HG02970 (cell line): Measurements from ENCODE around the gene KLRG1.

Experiments
- ATAC-seq: cut with Tn5 transposase; IDR thresholded peaks from one replicate; pipeline ENCODE4 v1.9.1; 2021; ENCODE audit warnings: mild to moderate bottlenecking, moderate library complexity, moderate number of reproducible peaks; ENCODE audit not compliant: unreplicated experiment, low FRiP score

The KLRG1 gene

GRCh38 chr12:8989413-8989812, at the start of gene KLRG1:
KLRG1 (plus strand) TSS chr12:8989546; CDS start chr12:8989636, 90 bp downstream.
- no peak for ATAC-seq

- ATAC-seq: no peak
These were observed 47.5 kb upstream of the KLRG1 start for GRCh38 chr12:8941691-8942478.

- no peak for ATAC-seq
These were observed 45.7 kb upstream of the KLRG1 start for GRCh38 chr12:8943565-8944186.

DNA sequence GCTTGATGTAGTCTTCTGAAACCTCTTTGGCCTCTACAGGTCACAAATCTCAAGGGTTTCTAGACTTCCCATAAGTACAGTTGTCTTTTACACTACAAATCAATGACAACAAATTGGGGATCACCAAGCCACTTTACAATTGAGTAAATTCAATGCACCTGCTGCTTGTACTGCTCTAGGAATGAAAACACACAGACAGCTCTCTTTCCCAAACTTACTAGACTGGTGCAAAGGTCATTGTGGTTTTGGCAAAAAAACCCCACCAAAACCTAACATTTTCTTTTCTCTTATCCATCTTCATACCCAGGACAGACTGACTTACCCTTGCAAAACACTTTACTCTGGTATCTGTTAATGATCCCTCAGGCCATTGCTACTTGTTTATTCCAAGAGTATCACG, 42.6 kb upstream of the KLRG1 start:
- ATAC-seq: no peak

- ATAC-seq: no peak
These were observed 41.6 kb upstream of the KLRG1 start for GRCh38 chr12:8947737-8948136.

DNA sequence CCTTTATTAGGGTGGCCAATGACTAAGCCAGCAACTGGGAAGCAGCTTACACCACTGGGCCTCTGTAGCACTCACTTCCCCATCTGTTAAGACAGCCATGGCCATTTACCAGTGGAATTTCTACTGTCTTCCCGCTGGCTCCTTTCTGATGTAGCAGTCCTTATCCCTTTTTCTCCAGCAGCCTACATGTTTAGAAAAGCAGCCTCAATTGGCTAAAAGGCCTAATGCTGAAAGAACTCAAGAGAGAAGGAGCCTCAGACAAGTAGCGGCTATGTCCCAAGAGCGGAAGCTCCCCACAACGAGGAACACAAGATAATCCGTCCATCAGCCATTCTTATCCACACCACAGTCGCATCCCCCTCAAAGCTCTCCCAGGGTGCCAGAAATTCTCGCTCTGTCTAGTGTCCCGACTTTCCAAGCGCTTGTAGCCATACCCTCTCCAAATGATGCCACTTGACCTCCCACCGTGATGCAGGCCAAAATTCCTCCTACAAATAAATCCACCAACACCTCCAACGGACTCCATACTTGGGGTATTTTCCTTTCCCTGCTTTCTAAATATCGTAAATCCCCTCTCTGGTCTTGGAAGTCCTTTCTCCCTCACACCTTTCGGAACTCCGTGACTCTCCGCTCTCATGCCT, 40.5 kb upstream of the KLRG1 start:
- ATAC-seq: no peak

DNA sequence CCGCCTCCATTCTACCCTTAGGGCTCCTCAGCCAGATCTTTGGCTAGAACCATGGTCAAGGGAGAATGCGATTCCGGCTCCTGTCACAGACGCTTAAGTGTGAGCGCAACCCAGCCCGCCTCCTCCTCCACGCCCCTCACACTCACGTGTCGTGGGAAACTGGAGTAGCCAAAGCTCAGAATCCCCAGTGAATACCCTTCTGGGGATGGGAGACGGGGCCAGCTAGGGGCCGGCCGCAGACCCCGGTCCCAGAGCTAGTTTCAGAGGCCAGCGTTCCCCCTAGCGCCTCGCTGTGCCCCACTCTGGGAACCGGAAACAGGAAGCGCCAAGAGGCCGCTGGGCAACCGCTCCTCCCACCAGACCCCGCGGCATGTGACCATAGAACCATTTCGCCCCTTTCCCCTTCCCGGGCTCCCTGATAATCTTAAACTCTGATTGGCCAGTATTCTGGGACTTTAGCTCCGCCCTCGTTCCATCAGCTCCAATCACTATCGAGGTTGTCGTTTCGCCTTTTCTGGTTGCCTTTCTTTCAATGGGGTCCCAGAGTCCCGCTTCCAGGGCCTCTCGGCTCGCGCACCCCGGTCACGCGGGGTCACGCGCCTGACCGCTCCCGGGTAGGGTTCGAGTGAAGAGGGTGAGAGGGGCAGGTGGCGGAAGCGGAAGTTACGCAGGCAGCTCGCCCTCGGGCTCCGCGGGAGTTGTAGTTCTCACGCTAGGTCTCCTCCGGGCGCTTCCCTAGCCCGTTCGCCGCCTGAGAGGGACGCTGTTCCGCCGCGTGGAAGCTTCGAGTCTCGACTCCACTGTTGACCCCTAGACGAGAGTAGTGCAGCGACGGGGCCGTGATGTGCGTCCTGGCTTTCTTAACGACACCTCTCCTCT, 39.8 kb upstream of the KLRG1 start, which contains the start of gene M6PR:
Gene M6PR (minus strand): TSS at position 304 of the 879 bp plus-strand sequence. CDS start 3,241 bp downstream, outside the sequence.
- ATAC-seq: peak; percentile 85

DNA sequence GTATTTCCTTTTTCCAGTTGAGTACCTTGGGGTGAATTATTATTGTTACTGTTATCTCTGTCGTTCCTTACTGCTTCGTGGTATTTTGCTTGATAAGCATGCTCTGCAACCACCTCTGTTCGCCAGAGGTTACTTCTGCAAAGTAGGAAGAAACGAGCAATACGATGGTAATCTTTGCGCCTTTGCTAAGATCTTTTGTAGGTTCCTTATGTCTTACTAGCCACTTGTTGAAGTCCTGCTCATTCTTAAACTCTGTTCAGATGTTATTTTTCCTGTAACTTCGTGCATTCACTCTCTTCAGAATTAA, 39.2 kb upstream of the KLRG1 start:
- no peak for ATAC-seq

GRCh38 chr12:8950702-8951478, 38.5 kb upstream of the KLRG1 start:
- ATAC-seq: no peak

DNA sequence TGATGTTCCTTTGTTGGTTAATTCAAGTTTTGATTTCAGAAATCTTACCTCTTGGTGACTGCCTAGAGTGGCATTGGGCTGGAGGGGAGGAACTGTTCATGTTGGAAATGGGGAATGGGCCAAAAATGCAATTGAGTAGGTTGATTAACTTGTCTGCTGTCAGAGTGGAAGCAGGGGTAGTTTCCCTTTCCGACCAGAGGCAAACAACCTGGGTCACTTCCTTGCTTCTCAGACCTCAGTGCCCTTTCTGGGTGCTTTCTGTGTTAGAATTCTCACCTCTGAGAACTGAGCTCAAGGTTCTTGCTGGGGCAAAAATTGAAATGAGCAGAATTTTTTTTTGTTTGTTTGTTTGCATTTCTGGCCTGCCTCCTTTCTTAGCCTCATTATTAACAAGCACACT, 37.6 kb upstream of the KLRG1 start:
- no peak for ATAC-seq

GRCh38 chr12:8953773-8954402, 35.5 kb upstream of the KLRG1 start:
- ATAC-seq: no peak

DNA sequence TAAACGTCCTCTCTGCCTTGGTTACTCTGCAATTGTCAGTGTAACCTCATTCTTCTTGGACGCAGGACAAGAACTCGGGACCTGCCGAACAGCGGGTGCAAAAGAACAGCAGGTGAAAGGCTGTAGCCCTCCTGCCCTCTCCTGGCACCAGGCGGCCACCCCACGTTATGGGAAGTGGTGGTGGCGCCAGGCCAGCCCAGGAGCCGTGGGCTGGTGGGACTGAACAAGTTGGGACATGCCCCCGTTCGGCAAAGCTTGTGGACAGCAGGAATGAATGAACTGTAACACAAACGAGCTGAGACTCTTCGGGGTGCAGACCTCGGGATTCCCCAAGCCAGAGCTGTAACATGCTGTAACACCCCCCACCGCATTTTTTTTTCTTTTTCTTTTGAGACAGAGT, 33.3 kb upstream of the KLRG1 start:
- no peak for ATAC-seq

DNA sequence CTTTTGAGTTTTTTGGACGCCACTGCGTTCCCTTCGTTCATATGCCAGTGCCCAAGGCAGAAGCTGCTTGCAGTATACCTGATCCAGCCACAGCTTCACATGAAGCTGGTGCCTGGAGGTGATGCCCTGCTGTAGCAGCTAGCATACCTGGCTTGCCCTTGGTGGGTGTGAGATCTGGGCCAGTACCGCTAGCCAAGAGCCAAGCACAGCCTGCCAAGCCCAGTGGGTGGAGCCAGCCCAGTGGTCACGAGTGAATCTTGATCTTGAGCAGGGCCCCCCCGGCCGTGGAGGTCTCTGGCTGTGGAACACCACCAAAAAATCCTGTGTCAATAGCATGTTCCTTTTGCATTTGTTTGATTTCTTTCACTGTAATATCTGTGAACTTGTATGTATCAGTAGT, 32.6 kb upstream of the KLRG1 start:
- ATAC-seq: no peak

- ATAC-seq: no peak
These were observed 31.8 kb upstream of the KLRG1 start for GRCh38 chr12:8957561-8957960.

- ATAC-seq: no peak
These were observed 31.3 kb upstream of the KLRG1 start for GRCh38 chr12:8958066-8958465.

GRCh38 chr12:8960176-8960575, 29.2 kb upstream of the KLRG1 start:
- no peak for ATAC-seq

GRCh38 chr12:8968761-8969160, 20.6 kb upstream of the KLRG1 start:
- no peak for ATAC-seq

DNA sequence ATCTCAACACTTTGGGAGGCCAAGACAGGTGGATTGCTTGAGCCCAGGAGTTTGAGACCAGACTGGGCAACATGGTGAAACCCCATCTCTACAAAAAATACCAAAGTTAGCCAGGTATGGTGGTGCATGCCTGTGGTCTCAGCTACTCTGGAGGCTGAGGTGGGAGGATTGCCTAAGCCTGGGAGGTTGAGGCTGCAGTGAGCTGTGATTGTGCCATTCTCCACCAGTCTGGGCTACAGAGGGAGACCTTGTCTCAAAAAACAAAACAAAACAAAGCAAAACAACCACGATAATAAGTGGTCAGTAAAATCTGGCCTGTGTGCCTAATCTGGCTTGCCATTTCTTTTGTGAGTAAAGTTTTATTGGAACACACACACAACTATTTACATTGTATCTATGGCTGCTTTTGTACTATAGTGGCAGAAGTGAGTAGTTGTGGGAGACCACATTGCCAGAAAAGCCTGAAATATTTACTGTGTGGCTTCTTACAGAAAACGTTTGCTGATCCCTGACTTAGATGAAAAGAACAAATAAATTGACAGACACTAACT, 19.4 kb upstream of the KLRG1 start:
- ATAC-seq: no peak

DNA sequence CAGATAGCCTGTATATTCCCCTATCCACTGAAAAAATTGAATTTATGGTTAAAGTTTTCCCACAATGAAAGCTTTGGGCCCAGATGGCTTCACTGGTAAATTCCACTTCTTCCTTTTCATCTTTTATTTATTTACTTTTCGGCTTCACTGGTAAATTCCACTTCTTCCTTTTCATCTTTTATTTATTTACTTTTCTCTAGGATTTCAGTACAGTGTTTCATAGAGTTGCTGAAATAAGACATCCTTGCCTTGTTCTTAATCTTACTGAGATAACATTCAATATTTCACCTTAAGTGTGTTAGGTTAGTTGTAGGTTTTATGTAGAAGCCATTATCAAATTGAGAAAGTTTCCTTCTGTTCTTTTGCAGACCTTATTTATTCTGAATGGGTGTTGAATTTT, 18.9 kb upstream of the KLRG1 start:
- ATAC-seq: no peak
